GM06990 (cell line): ENCODE measurements around the gene OR2S2.

Source experiments
- DNase-seq: peaks from one replicate; pipeline ENCODE4 v3.0.0-alpha.2; 2011; ENCODE audit not compliant: insufficient read length; ENCODE audit errors: extremely low read depth
- H3K27me3 ChIP-seq: replicated peaks from 2 replicates; pipeline ENCODE4 v1.6.0; 2011; ENCODE audit warnings: low read length; ENCODE audit not compliant: control insufficient read depth, insufficient read depth
- H3K36me3 ChIP-seq: 2 replicates; pipeline ENCODE4 v1.5.1; 2011; ENCODE audit warnings: low read length; ENCODE audit not compliant: control insufficient read depth, insufficient read depth
- H3K4me3 ChIP-seq: replicated peaks from 2 replicates; pipeline ENCODE4 v1.5.1; 2011; ENCODE audit warnings: low read depth, mild to moderate bottlenecking, control low read depth, low read length
- TF ChIP-seq, protein P1 (sequence below): IDR thresholded peaks from 2 replicates; pipeline ENCODE4 v1.5.1; 2011; ENCODE audit warnings: low read length, control low read depth, mild to moderate bottlenecking, inconsistent platforms; ENCODE audit not compliant: insufficient read depth, poor library complexity, severe bottlenecking

OR2S2 gene

DNA sequence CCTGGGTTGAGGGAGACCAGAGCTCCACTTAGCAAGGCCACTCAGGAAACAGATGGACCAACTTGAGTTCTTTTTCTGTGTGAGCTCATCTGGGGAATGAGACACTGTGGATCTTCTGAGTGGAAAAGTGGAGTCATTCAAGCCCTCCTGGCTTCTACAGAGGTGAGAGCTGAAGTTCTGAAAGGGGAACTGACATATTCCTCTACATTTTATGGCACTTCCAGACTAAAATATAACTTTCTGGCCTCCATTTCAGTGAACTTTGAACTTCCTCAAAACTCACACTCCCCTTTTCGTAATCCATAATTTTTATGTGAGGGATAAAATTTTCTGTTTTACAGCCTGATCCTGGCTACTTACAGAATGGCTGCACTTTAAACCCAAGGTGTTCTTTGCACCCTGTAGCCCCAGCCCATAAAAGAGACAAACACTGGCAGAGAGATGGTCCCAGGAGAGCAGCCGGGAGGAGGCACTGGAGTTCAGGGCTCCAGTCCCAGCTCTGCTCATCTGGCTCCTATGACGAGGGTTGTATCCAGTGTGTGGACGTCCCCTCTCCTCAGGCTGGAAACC lies 37.8 kb downstream of the OR2S2 start:
- Histone ChIP-seq H3K27me3 (no peaks in the 10 kb centered on the region), H3K36me3 (no peaks in the 10 kb centered on the region), H3K4me3 (no peak overlapping the region)
- no peak for DNase-seq
- TF ChIP-seq, protein P1, sequence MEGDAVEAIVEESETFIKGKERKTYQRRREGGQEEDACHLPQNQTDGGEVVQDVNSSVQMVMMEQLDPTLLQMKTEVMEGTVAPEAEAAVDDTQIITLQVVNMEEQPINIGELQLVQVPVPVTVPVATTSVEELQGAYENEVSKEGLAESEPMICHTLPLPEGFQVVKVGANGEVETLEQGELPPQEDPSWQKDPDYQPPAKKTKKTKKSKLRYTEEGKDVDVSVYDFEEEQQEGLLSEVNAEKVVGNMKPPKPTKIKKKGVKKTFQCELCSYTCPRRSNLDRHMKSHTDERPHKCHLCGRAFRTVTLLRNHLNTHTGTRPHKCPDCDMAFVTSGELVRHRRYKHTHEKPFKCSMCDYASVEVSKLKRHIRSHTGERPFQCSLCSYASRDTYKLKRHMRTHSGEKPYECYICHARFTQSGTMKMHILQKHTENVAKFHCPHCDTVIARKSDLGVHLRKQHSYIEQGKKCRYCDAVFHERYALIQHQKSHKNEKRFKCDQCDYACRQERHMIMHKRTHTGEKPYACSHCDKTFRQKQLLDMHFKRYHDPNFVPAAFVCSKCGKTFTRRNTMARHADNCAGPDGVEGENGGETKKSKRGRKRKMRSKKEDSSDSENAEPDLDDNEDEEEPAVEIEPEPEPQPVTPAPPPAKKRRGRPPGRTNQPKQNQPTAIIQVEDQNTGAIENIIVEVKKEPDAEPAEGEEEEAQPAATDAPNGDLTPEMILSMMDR: no peak

DNA sequence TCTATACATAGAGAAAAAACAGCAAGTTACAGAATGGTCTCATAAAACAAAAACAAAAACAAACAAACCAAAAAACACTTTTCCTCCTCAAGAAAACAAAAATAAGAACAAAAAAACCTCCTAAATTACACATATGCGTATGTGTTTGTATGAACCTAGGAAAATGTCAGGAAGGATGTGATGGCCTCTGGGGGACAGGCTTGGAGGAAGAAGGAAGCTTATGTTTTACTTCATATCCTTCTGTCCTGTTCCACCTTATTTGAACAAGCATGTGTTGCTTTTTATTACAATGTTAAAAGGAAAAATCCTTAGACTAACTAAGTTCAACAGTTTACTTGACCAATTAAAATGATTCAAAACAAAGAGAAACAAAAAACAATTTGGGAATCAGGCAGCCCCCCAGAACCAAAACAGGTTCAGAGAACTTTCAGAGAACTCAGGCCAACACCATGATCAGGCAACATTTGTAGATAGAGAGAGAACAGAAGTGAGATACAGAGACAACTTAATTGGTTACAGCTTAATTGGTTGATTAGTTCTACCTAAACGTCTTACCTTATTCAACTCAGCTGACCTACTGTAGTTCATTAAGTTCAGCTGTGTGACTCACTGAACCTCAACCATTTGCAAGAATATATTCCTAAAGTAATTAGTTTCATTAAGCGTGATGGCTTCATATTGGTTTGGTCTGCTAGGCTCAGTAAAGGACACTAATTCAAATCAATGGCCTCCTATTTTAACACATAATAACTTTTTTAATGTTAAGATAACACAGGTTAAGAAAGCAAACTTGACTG lies 38.5 kb downstream of the OR2S2 start:
- no peak overlapping the region for H3K4me3 ChIP-seq
- H3K27me3 ChIP-seq: no peaks in the 10 kb centered on the region
- H3K36me3 ChIP-seq: no peaks in the 10 kb centered on the region
- TF ChIP-seq, protein P1: no peak
- DNase-seq: no peak

DNA sequence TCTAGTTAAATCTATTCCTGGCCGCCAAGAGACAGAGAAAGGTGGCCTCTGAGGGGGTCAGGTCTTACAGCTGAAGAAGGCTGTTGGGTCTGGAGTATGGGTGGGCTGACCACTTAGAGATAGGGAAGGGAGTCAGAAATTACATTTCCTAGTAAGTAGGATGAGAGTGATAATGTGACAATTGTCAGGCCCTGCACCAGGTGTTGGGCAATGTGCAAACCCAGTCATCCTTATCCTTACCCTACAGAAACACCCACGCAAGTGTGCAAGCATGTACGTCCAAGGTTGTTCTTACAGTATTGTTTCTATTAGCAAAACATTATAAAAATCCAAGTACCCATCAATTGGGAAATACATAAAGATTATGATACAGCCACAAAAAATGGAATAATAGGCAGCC lies 39.2 kb downstream of the OR2S2 start:
- H3K27me3 ChIP-seq: no peaks in the 10 kb centered on the region
- no peaks in the 10 kb centered on the region for H3K36me3 ChIP-seq
- TF ChIP-seq, protein P1: no peak
- H3K4me3 ChIP-seq: no peak overlapping the region
- DNase-seq: no peak

DNA sequence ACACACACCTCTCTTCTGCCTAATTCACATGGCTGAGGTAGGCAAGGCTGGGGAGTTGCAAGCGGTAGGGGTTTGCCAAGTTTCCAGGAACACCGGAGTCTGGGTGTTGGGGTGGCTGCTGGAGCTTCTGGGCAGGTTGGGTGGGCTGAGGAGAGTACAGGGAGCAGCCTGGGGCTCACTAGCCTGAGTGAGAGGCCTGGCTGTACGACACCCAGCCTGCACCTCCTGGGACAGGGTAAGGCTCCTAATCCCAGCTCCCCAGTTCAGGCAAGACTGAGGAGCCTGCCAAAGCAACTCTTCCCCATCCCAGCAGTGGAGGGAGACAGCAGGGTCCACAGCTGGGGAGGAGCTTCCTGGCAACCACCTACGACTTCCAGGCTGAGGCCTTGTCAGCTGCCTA lies 40.7 kb downstream of the OR2S2 start:
- H3K36me3 ChIP-seq: no peaks in the 10 kb centered on the region
- H3K4me3 ChIP-seq: no peak overlapping the region
- TF ChIP-seq, protein P1: no peak
- H3K27me3 ChIP-seq: no peaks in the 10 kb centered on the region
- no peak for DNase-seq

DNA sequence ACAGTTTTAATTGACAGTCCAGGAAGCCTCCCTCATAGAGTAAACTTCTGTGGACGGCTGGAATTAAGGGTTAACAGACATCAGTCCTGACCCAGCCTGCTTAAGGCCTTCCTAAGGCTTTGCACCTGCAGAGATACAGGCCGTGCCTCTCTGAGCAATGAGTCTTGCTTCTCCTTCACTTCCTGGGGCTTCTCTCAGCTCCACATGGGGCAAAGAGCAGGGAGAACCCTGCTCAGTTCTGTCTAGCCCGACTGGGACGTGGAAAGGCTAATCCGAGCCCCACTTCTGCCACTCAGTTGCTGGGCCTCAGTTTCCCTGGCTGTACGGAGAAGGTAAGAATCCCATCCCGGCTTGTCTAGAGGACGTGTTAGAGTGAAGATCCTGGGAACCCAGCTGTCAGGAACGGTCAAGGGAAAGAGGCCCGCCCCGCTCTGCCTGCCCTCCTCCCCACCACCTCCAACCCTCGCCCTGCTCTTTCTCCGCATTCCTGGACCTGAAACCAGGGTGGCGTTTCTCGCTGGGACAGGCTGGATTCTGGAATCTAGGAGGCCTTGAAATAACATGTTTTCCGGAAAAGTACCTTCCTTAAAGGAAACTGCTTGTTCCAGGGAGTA lies 42.2 kb downstream of the OR2S2 start:
- H3K27me3 ChIP-seq: no peaks in the 10 kb centered on the region
- TF ChIP-seq, protein P1: no peak
- no peaks in the 10 kb centered on the region for H3K36me3 ChIP-seq
- no peak overlapping the region for H3K4me3 ChIP-seq
- DNase-seq: no peak
